Fibroblast of the aortic adventitia (primary cell): ENCODE measurements around the gene EPHA2. TPM values are rescaled to one million over a fixed set of nuclear protein-coding genes. Genes with fewer than 3 reads are reported as not detected.
A peak's percentile ranks its signal among the peaks of the same experiment; 100 is the strongest.

ENCODE experiments used
- DNase-seq: peaks from one replicate; pipeline ENCODE4 v3.0.0-alpha.2; 2010; ENCODE audit warnings: low read depth
- H3K4me3 ChIP-seq: 2 replicates; pipeline ENCODE4 v1.5.1; 2011; ENCODE audit warnings: low read depth, mild to moderate bottlenecking, control low read depth, low read length, moderate library complexity
- CTCF ChIP-seq: IDR thresholded peaks from 2 replicates; pipeline ENCODE4 v1.5.1; 2011; ENCODE audit warnings: mild to moderate bottlenecking, low read length, control low read depth, inconsistent platforms; ENCODE audit not compliant: insufficient read depth
- total RNA-seq: library from RNA; depleted of rRNA; stranded (reverse); fragments of >200 nt; gene quantifications from 2 replicates; pipeline ENCODE4 v1.2.3, GENCODE V29; 2012; ENCODE audit warnings: low replicate concordance

Gene EPHA2
- total RNA-seq, 1 donor = 7.9 TPM

GRCh38 chr1:16122916-16123315, 33.0 kb downstream of the EPHA2 start:
- DNase-seq = peak; percentile 64
- TF ChIP-seq CTCF = no peak
- H3K4me3 ChIP-seq = no peak overlapping the region

- H3K4me3 ChIP-seq = no peak overlapping the region
- no peak for TF ChIP-seq CTCF
- no peak for DNase-seq
Measured at GRCh38 chr1:16122350-16122881, 33.5 kb downstream of the EPHA2 start.

GRCh38 chr1:16120940-16121410, 34.9 kb downstream of the EPHA2 start:
- H3K4me3 ChIP-seq = no peak overlapping the region
- DNase-seq = no peak
- no peak for TF ChIP-seq CTCF

- no peak overlapping the region for H3K4me3 ChIP-seq
- DNase-seq = no peak
- TF ChIP-seq CTCF = no peak
Measured at GRCh38 chr1:16120407-16120806, 35.5 kb downstream of the EPHA2 start.

- no peak for DNase-seq
- TF ChIP-seq CTCF = no peak
- H3K4me3 ChIP-seq = no peak overlapping the region
Measured at GRCh38 chr1:16119926-16120325, 35.9 kb downstream of the EPHA2 start.

GRCh38 chr1:16119504-16119903, 36.4 kb downstream of the EPHA2 start:
- DNase-seq = no peak
- H3K4me3 ChIP-seq = no peak overlapping the region
- no peak for TF ChIP-seq CTCF

- TF ChIP-seq CTCF = no peak
- H3K4me3 ChIP-seq = no peak overlapping the region
- DNase-seq = no peak
Measured at GRCh38 chr1:16118706-16119105, 37.2 kb downstream of the EPHA2 start.
